GM19035 (cell line): ENCODE data around the gene BEND2.

Experiments
- ATAC-seq: cut with Tn5 transposase; IDR thresholded peaks from one replicate; pipeline ENCODE4 v1.9.1; 2021; ENCODE audit not compliant: unreplicated experiment

The BEND2 gene

DNA sequence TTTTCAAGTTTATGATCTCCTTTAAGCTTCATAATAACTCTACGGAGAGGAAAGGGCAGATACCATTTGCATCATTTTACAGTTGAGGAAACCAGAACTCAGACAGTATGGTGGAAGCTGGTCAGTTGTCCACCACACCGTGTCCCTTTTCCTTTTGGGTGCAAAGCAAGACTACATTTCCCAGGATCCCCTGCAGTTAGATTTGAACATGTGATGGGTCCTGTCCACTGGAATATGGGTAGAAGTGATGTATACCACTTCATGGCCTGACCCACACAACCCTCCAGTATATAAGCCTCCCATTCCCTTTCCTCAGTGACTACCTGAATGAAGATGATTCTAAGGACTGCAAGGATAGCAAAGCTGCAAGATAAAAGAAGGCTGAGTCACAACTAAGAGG is 74.7 kb downstream of the BEND2 start:
- ATAC-seq, result no peak

DNA sequence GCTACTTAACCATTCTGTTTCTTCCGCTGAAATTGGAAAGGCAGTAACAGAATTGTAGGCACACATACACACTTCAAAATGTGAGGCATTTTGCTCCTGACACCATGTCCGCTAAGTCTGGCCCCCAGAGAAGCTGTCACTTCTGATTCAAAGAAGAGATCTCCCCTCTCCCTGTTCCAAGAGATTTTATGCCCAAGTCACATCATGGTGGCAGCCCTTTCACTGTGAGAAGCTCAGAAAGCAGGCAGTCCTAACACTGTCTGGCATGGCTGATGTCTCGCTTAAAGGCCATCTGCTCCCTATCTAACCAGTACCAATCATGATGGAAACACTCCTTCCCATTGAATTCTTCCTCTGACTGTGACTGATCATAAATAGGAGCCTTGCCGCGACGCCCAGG is 83.9 kb downstream of the BEND2 start:
- no peak for ATAC-seq

DNA sequence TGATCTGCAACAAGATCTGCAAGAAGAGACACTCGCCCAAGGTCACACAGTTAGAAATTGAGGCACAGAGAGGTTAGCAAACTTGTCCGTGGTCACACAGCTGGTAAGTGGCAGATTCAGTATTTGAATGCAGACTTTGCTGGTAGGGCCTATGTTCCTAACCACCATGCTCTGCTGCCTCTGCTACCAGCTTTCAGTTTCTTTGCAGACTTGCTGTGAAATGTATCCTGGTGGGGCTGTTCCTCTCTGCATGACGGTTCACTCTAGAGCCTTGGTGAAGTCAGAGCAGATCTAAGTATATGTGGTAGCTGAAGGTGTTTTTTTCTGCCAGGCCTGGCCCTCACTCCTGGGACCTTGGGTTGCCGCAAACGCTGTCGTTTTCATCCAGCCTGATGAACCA is 87.1 kb downstream of the BEND2 start:
- no peak for ATAC-seq

DNA sequence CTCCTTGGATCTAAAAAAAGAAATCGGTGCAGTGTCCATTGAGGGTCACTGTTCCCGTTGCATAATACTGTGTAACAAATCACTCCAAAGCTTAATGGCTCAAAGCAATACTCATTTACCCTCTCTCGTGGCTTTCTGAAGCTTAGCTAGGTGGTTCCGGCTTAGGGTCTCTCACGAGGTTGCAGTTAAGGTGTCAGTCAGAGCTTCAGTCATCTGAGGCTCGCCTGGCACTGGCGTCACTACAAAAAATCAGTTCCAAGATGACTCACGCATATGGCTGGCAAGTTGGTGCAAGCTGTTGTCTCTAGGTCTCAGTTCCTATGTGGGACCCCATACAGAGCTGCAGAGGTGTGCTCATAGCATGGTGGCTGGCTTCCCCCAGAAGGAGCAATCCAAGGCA is 91.0 kb downstream of the BEND2 start:
- no peak for ATAC-seq

DNA sequence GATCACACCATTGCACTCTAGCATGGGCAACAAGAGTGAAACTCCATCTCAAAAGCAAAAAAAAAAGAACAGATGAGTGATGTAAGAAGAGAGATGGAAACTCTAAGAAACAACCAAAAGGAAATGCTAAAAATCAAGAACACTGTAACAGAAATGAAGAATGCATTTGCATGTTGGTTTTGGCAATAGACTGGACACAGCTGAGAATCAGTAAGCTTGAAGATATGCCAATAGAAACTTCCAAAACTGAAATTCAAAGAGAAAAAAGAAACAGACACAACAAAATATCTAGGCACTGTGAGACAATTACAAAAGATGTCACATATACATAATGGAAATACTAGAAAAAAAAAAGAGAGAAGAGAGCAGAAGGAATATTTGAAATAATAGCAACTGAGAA is 93.7 kb downstream of the BEND2 start:
- ATAC-seq, result no peak

DNA sequence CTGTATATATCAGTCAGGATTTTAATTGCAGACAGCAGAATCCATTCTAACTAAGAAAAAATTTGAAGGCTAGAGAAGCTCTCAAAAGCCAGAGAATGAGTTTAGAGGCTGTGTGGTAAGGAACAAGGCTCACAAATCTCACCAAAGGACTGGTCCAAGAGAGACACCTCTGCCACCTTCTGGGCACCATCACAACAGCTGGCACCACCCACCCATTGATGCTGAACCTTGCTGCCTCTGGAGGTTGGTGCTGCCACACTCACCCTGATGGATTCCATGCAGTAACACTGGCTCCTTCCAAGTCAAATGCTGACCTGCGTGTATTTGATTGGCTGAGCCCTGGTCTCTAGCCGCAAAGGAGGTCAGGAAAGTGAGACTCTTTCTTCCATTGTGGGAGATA is 100.8 kb downstream of the BEND2 start:
- ATAC-seq, result no peak
